IMR-90 (cell line): Measurements from ENCODE around the gene ALKAL2.

Experiments used
- BHLHE40 ChIP-seq: fragments of 150-350 bp; IDR thresholded peaks from 2 replicates; pipeline ENCODE4 v1.6.1; 2016; ENCODE audit warnings: mild to moderate bottlenecking, low read depth, low read length
- CEBPB ChIP-seq: IDR thresholded peaks from 2 replicates; pipeline ENCODE4 v1.6.1; 2012; ENCODE audit warnings: low read depth, low read length, improper control_type of control experiment
- CHD1 ChIP-seq: IDR thresholded peaks from 2 replicates; pipeline ENCODE4 v1.6.1; 2012; ENCODE audit warnings: low read depth, low read length, improper control_type of control experiment
- ELK1 ChIP-seq: fragments of 150-350 bp; IDR thresholded peaks from 2 replicates; pipeline ENCODE4 v1.6.1; 2016; ENCODE audit warnings: low read depth, mild to moderate bottlenecking, low read length, moderate library complexity, borderline replicate concordance
- FOS ChIP-seq: fragments of 150-350 bp; IDR thresholded peaks from 2 replicates; pipeline ENCODE4 v1.6.1; 2016; ENCODE audit warnings: low read depth, low read length
- MAFK ChIP-seq: IDR thresholded peaks from 2 replicates; pipeline ENCODE4 v1.6.1; 2012; ENCODE audit warnings: low read depth, low read length, improper control_type of control experiment
- MXI1 ChIP-seq: IDR thresholded peaks from 2 replicates; pipeline ENCODE4 v1.6.1; 2012; ENCODE audit warnings: low read depth, mild to moderate bottlenecking, low read length, moderate library complexity, borderline replicate concordance
- POLR2A ChIP-seq: IDR thresholded peaks from 2 replicates; pipeline ENCODE4 v1.6.1; 2012; ENCODE audit warnings: mild to moderate bottlenecking, low read depth, low read length
- RAD21 ChIP-seq: IDR thresholded peaks from 2 replicates; pipeline ENCODE4 v1.6.1; 2012; ENCODE audit warnings: low read length, improper control_type of control experiment
- SMC3 ChIP-seq: fragments of 150-350 bp; IDR thresholded peaks from 2 replicates; pipeline ENCODE4 v1.6.1; 2016; ENCODE audit warnings: low read depth, mild to moderate bottlenecking, antibody characterized with exemption, low read length, moderate library complexity
- USF2 ChIP-seq: fragments of 150-350 bp; IDR thresholded peaks from 2 replicates; pipeline ENCODE4 v1.6.1; 2017; ENCODE audit warnings: mild to moderate bottlenecking, antibody characterized with exemption, low read length, low read depth
- TF ChIP-seq, protein P1 (sequence below): conservative IDR thresholded peaks from 2 replicates; pipeline ENCODE4 v1.5.1; 2012; ENCODE audit warnings: mild to moderate bottlenecking, low read depth, low read length, improper control_type of control experiment

DNA sequence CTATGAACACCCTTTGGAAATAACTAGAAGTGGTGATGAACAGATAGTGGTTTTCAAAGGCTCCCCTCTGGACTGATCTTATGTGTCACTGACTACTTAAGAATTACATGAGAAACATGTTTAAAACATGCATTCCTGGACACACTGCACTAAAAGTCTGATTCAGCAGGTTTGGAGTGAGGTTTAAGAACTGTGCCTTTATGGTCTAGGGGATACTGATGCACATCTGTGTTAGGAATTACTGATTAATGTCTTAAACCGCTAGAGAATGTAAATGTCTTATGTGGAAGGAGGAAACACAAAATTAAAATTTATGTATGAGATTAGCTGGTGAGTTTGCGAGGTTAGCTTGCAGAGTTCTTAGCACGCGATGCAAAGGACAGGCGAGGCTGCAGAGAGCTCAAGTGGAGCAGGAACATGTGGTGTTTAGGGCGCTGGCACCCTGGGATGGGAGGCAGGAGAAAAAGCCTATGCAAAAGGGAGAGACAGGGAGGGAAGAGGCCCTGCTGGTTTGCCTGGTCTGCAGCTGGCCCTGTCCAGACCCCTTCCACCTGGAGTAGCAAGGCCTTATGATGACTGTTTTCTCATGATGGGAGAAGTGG lies 35.8 kb downstream of the ALKAL2 start:
- TF ChIP-seq, protein P1, sequence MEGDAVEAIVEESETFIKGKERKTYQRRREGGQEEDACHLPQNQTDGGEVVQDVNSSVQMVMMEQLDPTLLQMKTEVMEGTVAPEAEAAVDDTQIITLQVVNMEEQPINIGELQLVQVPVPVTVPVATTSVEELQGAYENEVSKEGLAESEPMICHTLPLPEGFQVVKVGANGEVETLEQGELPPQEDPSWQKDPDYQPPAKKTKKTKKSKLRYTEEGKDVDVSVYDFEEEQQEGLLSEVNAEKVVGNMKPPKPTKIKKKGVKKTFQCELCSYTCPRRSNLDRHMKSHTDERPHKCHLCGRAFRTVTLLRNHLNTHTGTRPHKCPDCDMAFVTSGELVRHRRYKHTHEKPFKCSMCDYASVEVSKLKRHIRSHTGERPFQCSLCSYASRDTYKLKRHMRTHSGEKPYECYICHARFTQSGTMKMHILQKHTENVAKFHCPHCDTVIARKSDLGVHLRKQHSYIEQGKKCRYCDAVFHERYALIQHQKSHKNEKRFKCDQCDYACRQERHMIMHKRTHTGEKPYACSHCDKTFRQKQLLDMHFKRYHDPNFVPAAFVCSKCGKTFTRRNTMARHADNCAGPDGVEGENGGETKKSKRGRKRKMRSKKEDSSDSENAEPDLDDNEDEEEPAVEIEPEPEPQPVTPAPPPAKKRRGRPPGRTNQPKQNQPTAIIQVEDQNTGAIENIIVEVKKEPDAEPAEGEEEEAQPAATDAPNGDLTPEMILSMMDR, result no peak
- TF ChIP-seq MXI1 (no peak), CHD1 (no peak), FOS (no peak), POLR2A (no peak), CEBPB (no peak), BHLHE40 (no peak), RAD21 (no peak), ELK1 (no peak), SMC3 (no peak), USF2 (no peak), MAFK (no peak)
